ENCODE results near the gene BTLA.

GRCh38 chr3:112498914-112499711, at the start of gene BTLA:
- TF ChIP-seq, protein P1, sequence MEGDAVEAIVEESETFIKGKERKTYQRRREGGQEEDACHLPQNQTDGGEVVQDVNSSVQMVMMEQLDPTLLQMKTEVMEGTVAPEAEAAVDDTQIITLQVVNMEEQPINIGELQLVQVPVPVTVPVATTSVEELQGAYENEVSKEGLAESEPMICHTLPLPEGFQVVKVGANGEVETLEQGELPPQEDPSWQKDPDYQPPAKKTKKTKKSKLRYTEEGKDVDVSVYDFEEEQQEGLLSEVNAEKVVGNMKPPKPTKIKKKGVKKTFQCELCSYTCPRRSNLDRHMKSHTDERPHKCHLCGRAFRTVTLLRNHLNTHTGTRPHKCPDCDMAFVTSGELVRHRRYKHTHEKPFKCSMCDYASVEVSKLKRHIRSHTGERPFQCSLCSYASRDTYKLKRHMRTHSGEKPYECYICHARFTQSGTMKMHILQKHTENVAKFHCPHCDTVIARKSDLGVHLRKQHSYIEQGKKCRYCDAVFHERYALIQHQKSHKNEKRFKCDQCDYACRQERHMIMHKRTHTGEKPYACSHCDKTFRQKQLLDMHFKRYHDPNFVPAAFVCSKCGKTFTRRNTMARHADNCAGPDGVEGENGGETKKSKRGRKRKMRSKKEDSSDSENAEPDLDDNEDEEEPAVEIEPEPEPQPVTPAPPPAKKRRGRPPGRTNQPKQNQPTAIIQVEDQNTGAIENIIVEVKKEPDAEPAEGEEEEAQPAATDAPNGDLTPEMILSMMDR (IDR thresholded peaks at IDR 0.05; ENCODE audit: insufficient read depth, low read length, poor library complexity, severe bottlenecking) = no peak
- no peak for TF ChIP-seq EZH2phosphoT487 (conservative IDR thresholded peaks at IDR 0.05; ENCODE audit: low read length)
